GM15510 (cell line): ENCODE measurements around the gene RELA.

Experiments
- POLR2A ChIP-seq: IDR thresholded peaks from 3 replicates; pipeline ENCODE4 v1.6.1; 2011; ENCODE audit warnings: borderline replicate concordance; ENCODE audit not compliant: insufficient read length; ENCODE audit errors: extremely low read depth

The RELA gene

DNA sequence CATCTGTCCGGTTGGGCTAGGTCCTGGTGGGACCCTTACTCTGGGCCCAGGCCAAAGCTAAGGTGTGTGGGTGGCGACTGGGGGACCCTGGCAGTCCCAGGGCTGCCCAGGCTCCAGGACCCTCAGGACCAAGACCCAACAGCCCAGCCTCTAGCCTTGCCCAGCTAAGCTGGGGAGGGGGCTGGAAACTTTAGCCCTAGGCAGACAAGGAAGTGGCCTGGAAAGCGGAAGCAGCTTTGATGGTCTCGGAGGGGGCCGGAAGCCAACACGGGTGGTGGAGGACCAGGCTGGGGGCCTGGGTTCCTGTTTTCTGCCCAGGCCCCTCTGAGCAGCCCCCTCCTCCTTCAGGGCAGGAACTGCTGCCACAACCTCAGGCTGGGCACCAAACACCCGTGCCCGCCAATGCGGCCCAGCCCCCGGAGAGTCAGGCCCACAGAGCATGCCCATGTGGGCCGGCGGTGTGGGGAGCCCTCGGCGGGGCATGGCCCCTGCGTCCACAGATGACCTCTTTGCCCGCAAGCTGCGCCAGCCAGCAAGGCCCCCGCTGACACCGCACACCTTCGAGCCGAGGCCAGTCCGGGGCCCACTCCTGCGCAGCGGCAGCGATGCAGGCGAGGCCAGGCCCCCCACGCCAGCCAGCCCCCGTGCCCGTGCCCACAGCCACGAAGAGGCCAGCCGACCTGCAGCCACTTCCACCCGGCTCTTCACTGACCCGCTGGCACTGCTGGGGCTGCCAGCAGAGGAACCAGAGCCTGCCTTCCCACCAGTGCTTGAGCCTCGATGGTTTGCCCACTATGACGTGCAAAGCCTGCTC is 22.0 kb downstream of the RELA start:
- no peak for TF ChIP-seq POLR2A

DNA sequence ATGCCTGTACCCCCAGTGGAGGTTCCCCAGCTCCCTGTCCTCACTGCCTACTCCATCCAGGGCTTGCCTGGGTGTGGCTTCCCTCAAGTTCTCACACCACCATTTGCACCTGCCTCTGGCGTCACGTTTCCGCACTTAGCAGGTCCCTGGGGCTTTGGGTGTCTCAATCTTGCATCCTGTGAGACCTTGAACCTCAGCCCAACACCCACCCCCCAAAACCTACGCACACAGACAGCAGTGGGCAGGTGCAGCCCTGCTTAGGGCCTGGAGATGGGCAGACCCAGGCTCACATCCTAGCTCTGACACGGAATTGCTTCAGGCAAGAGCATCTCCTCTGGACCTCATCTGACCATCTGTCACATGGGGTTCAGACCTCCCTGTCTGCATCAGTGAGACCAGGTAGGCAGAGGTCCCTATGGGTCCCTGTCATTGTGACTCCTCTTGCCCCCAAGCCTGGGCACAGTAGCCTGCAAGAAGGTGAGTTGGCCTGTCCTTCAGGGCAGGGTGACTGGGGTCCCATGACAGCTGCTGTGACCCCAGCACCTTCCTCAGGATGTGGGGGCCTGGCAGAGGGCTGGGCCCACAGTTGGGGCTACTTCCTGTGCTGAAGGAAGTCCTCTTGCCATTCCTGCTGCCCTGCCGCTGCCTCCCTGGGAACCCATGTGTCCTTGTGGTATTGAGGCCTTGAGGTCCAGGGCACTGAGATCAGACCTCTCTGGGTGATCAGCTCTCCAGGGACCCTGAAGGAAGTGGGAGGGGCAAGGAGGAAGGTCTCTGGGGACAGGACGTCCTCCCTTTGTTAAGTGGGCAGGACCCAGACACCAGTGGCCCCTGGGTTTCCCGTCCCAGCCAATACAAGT is 22.9 kb downstream of the RELA start:
- peak; percentile 61 for TF ChIP-seq POLR2A

DNA sequence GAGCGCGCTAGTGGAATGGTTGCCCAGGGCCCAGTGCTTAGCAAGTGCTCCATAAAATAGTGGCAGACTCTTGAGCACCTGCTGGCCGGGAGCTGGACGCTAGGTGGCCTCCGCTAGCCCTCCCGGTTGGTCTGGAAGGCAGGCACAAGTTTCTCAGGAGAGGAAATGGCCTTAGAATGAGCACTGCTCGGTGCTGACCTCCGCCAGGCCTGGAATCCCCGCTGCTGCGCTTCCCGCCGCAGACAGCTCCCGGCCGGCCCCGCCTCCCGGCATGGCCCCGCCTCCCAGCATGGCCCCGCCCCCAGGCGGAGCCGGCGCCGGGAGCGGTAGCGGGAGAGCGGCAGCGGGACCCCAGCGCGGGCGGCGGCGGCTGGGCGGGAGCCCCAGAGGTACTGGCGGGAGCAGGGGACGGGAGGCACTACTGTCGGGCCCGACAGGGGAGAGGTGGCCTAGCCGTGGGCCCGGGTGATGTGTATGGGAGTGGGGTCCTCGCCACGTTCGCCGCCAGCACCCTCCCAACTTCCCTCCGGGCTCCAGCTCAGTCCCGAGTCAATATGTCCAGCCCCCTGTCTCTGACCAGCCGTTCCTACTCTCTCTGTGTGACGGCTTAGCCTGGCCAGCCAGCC is 24.8 kb downstream of the RELA start, which contains the start of gene SIPA1:
SIPA1 (plus strand) TSS at position 308 of the 626 bp plus-strand sequence. CDS start 2,821 bp downstream, outside the sequence.
- peak; percentile 69 for TF ChIP-seq POLR2A

DNA sequence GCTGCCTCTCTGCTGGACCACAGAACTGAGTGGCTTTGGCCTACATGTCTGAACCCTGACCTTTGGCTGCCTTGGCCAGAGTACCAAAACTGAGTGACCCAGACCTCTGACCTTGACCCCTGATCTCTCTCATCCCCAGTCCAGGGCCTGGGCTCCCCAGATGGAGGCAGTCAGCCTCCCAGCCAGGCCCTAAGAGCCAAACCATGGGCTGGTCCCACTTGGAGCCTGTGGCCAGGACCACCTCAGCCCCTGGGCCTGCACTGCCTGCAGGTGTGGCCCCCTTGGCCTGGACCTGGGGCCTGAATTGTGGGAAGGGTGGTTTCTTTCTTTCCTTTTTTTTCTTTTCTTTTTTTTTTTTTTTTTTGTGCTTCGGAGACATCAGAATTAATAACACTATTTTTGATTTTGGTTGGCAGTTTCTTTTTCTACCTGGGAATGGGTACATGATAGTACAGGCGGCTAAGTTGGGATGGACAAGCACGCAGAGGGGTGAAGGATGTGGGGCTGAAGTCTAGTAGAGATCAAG is 25.6 kb downstream of the RELA start:
- TF ChIP-seq POLR2A = no peak

DNA sequence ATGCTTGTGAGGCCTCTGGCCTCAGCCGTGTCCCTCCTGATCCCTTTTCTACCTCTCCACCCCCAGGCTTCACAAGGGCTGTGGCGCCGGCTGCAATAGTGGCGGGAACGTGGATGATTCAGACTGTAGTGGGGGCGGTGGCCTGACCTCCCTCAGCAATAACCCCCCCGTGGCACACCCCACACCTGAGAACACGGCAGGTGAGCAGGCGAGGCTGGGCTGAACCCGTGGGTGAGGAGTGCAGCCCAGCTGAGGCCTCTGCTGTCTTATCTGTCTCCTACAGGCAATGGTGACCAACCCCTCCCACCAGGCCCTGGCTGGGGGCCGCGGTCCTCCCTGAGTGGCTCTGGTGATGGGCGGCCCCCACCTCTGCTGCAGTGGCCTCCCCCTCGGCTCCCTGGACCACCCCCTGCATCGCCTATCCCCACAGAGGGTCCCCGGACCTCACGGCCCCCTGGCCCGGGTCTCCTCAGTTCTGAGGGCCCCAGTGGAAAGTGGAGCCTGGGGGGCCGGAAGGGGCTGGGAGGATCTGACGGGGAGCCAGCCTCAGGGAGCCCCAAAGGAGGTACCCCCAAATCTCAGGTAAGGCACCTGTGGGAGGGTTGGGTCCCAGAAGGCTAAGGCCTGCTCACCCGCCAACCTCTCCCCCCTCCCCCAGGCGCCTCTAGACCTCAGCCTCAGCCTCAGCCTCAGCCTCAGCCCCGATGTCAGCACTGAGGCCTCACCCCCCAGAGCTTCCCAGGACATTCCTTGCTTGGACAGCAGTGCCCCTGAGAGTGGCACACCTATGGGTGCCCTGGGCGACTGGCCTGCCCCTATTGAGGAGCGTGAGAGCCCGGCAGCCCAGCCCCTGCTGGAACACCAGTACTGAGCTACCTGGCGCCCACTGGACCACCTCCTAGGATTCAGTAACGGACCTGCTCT is 26.3 kb downstream of the RELA start:
- no peak for TF ChIP-seq POLR2A

DNA sequence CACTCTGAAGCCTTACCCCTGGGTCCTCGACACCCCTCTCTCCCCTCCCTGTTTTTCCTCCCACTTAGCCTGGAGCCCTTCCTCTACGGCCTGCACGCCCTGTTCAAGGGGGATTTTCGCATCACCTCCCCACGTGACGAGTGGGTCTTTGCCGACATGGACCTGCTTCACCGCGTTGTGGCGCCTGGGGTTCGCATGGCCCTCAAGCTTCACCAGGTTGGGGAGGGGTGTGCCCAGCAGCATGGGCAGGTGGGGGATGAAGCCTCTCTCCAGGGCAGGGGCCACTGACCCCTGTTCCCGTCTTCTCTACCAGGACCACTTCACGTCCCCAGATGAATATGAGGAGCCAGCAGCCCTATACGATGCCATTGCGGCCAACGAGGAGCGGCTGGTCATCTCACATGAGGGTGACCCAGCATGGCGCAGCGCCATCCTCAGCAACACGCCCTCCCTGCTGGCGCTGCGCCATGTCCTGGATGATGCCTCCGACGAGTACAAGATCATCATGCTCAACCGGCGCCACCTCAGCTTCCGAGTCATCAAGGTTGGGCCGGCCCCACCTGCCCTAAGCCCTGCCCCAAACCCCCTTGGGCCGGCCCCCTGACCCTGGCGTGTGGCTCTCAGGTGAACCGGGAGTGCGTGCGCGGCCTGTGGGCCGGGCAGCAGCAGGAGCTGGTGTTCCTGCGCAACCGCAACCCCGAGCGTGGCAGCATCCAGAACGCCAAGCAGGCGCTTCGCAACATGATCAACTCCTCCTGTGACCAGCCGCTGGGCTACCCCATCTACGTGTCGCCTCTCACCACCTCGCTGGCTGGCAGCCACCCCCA is 27.6 kb downstream of the RELA start:
- TF ChIP-seq POLR2A = no peak

DNA sequence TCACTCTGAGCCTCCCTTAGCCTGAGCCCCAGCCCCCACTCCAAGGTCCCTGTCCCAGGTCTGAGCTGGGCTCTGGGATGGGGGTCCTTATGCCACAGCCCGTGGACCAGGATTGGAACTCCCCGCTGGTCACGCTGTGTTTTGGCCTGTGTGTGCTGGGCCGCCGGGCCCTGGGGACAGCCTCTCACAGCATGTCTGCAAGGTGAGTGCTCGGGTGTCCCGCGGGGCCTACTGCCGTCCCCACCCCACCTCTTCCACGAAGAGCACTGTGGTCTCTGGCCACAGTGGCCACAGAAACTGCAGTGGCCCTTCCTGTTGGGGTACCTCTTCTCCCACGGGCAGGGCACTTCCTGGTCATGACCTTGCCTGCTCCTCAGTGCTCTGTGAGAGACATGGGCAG is 28.3 kb downstream of the RELA start:
- TF ChIP-seq POLR2A = no peak

DNA sequence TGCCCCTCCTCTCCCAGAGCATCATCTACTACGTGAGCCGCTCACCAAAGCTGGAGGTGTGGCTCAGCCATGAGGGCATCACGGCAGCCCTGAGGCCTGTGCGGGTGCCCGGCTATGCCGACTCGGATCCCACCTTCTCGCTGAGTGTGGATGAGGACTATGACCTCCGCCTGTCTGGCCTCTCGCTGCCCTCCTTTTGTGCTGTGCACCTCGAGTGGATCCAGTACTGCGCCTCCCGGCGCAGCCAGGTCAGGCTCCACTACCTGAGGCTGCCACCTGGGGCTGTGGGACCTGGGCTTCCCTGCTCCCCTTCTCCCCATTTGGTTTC is 28.6 kb downstream of the RELA start:
- no peak for TF ChIP-seq POLR2A

DNA sequence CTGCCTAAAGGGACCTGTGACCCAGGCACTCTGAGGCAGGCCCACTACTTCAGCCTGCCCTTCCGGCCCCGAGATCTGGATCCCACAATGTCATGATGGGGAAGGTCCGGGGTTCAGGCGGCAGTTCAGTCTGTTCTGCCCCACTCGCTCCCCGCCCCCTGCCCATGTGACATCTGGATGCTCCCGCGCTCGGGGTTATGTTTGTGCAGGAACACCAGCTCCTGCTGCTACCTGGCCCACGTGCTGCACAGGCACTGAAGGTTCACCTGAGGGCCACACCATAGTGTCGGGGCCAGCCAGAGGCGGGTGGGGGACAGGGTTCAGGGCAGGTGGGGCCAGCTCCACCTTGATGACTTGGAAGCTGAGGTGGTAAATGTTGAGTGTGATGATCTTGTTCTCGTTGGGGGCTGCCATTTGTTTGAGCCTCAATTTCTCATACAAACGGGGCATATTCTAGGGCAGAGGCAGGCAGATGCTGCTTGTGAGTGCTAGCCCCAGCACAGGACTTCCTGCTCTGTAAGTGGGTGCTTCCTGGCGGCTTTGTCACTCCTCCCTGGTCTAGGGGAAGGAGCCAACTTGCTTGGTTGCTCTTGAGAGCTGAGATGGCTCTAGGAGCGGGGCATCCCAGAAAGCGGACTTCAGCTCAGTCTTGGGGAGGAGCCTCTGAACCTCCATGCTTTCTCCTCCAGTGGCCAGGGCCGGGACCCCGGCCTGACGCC is 29.2 kb downstream of the RELA start:
- TF ChIP-seq POLR2A = no peak

DNA sequence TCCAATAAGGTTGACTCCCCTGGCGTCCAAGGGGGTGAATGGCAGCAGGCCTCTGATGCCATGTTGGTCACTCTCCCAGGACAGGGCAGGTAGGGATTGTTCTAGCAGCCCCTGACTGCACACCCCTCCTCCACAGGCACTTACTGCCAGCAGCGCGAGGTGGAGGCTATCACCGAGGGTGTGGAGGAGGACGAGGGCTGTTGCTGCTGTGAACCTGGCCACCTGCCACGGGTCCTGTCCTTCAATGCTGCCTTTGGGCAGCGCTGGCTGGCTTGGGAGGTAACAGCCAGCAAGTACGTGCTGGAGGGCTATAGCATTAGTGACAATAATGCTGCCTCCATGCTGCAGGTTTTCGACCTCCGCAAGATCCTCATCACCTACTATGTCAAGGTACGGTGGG is 32.5 kb downstream of the RELA start:
- no peak for TF ChIP-seq POLR2A

DNA sequence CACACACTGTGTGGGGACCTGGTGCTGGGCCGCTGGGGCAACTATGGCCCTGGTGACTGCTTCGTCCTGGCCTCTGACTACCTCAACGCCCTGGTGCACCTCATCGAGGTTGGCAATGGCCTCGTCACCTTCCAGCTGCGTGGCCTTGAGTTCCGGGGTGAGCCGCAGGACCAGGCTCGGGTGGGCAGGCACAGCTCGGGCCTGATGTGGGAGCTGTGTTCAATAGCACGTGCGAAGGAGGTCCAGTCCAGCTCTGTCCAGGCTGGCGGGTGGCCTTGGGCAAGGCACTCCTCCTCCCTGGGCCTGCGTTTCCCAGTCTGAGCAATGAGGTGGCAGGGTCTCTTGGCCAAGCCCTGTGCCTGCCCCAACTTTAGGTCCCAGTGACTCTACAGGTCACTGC is 33.1 kb downstream of the RELA start:
- no peak for TF ChIP-seq POLR2A

DNA sequence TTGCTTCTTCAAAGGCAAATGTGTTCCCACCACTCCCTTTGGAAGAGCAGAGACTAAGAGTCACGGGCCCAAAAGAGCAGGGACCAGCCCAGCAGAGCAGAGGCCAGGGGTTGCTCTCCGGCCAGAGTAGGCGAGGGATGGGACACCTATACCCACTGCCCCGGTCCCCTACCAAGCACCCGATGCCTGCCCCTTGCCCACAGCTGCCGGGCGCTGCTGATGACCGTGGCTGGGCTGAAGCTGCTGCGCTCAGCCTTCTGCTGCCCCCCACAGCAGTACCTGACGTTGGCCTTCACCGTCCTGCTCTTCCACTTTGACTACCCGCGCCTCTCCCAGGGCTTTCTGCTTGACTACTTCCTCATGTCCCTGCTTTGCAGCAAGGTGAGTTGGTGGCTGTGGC is 35.5 kb downstream of the RELA start:
- no peak for TF ChIP-seq POLR2A
